Measurements from ENCODE around the gene LRRC41.
A peak's percentile ranks its signal among the peaks of the same experiment; 100 is the strongest.

Gene LRRC41

GRCh38 chr1:46298387-46298786 lies 5.0 kb downstream of the LRRC41 start:
- no peak for TF ChIP-seq CTCF (IDR thresholded peaks at IDR 0.05; ENCODE audit: low read depth, low read length, missing control alignments)
- Histone ChIP-seq H3K4me3 (ENCODE audit: low read depth, low read length) (no peak overlapping the region), H3K27me3 (replicated peaks) (no peaks in the 10 kb centered on the region), H3K27ac (no peak overlapping the region), H3K36me3 (replicated peaks) (peaks cover 42% of the 10 kb centered on the region)
- no peak for DNase-seq
- in situ Hi-C loops (cut with HindIII; ENCODE audit: low pct_ligation_motif_present, low sequenced_read_pairs), result no loop called here

- Histone ChIP-seq H3K27ac (no peak overlapping the region), H3K4me3 (ENCODE audit: low read depth, low read length) (no peak overlapping the region), H3K27me3 (replicated peaks) (no peaks in the 10 kb centered on the region), H3K36me3 (replicated peaks) (peaks cover 48% of the 10 kb centered on the region)
- DNase-seq, result no peak
- in situ Hi-C loops (cut with HindIII; ENCODE audit: low pct_ligation_motif_present, low sequenced_read_pairs), result no loop called here
- TF ChIP-seq CTCF (IDR thresholded peaks at IDR 0.05; ENCODE audit: low read depth, low read length, missing control alignments), result no peak
Measured at GRCh38 chr1:46295306-46295705, 8.1 kb downstream of the LRRC41 start.

GRCh38 chr1:46289976-46290375 lies 13.4 kb downstream of the LRRC41 start:
- H3K36me3 ChIP-seq (replicated peaks), result peaks cover 35% of the 10 kb centered on the region
- in situ Hi-C loops (cut with HindIII; ENCODE audit: low pct_ligation_motif_present, low sequenced_read_pairs), result no loop called here
- DNase-seq, result no peak
- no peak overlapping the region for H3K4me3 ChIP-seq (ENCODE audit: low read depth, low read length)
- no peaks in the 10 kb centered on the region for H3K27me3 ChIP-seq (replicated peaks)
- H3K27ac ChIP-seq, result no peak overlapping the region
- TF ChIP-seq CTCF (IDR thresholded peaks at IDR 0.05; ENCODE audit: low read depth, low read length, missing control alignments), result no peak

- TF ChIP-seq CTCF (IDR thresholded peaks at IDR 0.05; ENCODE audit: low read depth, low read length, missing control alignments), result no peak
- no peak overlapping the region for H3K4me3 ChIP-seq (ENCODE audit: low read depth, low read length)
- DNase-seq, result no peak
- peaks cover 33% of the 10 kb centered on the region for H3K36me3 ChIP-seq (replicated peaks)
- H3K27ac ChIP-seq, result peak overlapping the region; percentile 30
- H3K27me3 ChIP-seq (replicated peaks), result no peaks in the 10 kb centered on the region
- in situ Hi-C loops (cut with HindIII; ENCODE audit: low pct_ligation_motif_present, low sequenced_read_pairs), result no loop called here
Measured at GRCh38 chr1:46289134-46289494, 14.3 kb downstream of the LRRC41 start.

GRCh38 chr1:46288485-46289133 lies 14.8 kb downstream of the LRRC41 start:
- peak overlapping the region; percentile 30 for H3K27ac ChIP-seq
- peaks cover 33% of the 10 kb centered on the region for H3K36me3 ChIP-seq (replicated peaks)

More at GRCh38 chr1:46288485-46289133, 14.8 kb downstream of the LRRC41 start:
- Histone ChIP-seq H3K4me3 (ENCODE audit: low read depth, low read length) (no peak overlapping the region), H3K27me3 (replicated peaks) (no peaks in the 10 kb centered on the region)
- peak; percentile 50 for DNase-seq
- no peak for TF ChIP-seq CTCF (IDR thresholded peaks at IDR 0.05; ENCODE audit: low read depth, low read length, missing control alignments)
- in situ Hi-C loops (cut with HindIII; ENCODE audit: low pct_ligation_motif_present, low sequenced_read_pairs), result no loop called here
